ENCODE data around the gene TMCO5A. TPM values are rescaled to one million over a fixed set of nuclear protein-coding genes. Genes with fewer than 3 reads are reported as not detected.
A peak's percentile ranks its signal among the peaks of the same experiment; 100 is the strongest.

TMCO5A gene
- polyA plus RNA-seq, 2 of the 4 experiments (the other 2 are of a cell fraction), result not detected

- TF ChIP-seq ZC3H11A (IDR thresholded peaks at IDR 0.05) (no peak), ZFP36 (IDR thresholded peaks at IDR 0.05; ENCODE audit: borderline replicate concordance, partially characterized antibody) (no peak)
Observed at GRCh38 chr15:37981775-37982174, 47.3 kb downstream of the TMCO5A start (continued).

- TF ChIP-seq FOXS1 (CRISPR knock-in tag; IDR thresholded peaks at IDR 0.05) (no peak), KDM1A (IDR thresholded peaks at IDR 0.05; ENCODE audit: low read depth) (no peak), MYC (IDR thresholded peaks at IDR 0.05; ENCODE audit: borderline replicate concordance, low read length) (no peak)
- no peak for DNase-seq (ENCODE audit: low read depth in 1 of 2, low spot score in 1 of 2)
- Histone ChIP-seq H3K4me3 (no peak overlapping the region), H3K4me2 (no peak overlapping the region), H3K27ac (no peak overlapping the region), H3K4me1 (no peaks in the 10 kb centered on the region), H3K9me3 (no peaks in the 10 kb centered on the region)
- WGBS (ENCODE audit: missing lambda C conversion rate), result 41% methylated on average over 1 of the region's 1 CpG
- ChIA-PET POLR2A (no interaction called here), CTCF (interaction anchor here (0.6 to 4.7 kb wide), 2 partner anchors 11 to 1045 kb away, joined by 3 to 26 read pairs; no protein-coding TSS in a partner anchor)
- FAIRE-seq, result no peak
- no peak for ATAC-seq
Observed at GRCh38 chr15:37984368-37984767, 49.9 kb downstream of the TMCO5A start.

DNA sequence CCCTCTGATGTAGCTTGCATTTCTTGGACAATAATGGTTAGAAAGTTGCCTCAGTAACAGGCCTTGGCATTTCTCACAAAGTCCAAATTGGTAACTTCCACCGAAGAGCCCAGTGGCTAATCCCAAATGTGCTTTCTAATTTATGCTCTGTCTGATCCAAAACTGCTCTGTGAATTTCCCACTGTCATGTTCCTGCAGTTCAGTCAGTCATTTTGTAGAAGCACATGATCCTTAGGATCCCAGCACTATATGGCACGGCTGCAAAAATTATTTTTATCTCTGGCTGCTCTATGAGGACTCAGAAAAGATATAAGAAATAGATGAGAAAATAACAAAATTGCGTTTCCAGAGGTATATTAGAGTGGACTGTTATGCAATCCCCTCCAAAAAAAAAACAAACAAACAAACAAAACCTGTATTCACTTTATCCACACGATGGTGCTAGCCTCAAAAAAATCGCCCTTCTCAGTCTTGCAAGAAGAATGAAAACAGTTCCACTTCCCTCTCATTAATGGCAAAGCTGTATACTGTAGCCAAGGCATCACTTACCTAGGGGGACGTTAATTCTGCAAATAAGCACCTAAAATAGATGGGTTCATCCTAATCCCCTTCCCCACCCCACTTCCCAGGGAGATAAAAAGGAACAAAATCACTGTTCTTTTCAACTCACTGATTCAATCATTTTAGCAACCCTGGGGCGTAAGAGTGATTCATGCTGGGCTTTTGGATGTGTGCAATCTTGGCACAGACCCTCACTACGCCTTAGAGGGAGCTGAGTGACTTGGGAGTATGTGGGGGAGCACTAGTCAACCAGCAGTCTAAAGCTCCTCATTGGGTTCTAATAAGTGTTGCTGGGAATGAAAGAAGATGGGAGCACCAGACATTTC, 61.3 kb downstream of the TMCO5A start:
- FAIRE-seq (no peak), ATAC-seq (peak; percentile 79 to 80; a peak in 5 of 6 replicates), DNase-seq (ENCODE audit: low read depth in 1 of 2, low spot score in 1 of 2) (peak in 1 of 2 experiments; percentile 65)
- H3K27ac ChIP-seq, result no peak overlapping the region
- WGBS (ENCODE audit: missing lambda C conversion rate), result 2% methylated on average over 8 of the region's 8 CpGs
- POLR2A ChIA-PET, result no interaction called here
- H3K4me2 ChIP-seq, result no peak overlapping the region
- H3K4me1 ChIP-seq, result no peaks in the 10 kb centered on the region
- TF ChIP-seq RAD21 (conservative IDR thresholded peaks at IDR 0.05 in 1 of 2, IDR thresholded peaks at IDR 0.05 in 1 of 2) (peak; percentile 77 to 80), CHD4 (IDR thresholded peaks at IDR 0.05; ENCODE audit: borderline replicate concordance) (no peak), CEBPB (IDR thresholded peaks at IDR 0.05) (peak; percentile 66 to 77; a peak in 3 of 4 replicates), CTCF (IDR thresholded peaks at IDR 0.05) (peak; percentile 71), RNF2 (IDR thresholded peaks at IDR 0.05; ENCODE audit: borderline replicate concordance, low read depth) (no peak), MAZ (IDR thresholded peaks at IDR 0.05; ENCODE audit: borderline replicate concordance, low read depth, low read length) (no peak), BHLHE40 (IDR thresholded peaks at IDR 0.05; ENCODE audit: low read depth, low read length) (no peak), SMC3 (IDR thresholded peaks at IDR 0.05) (peak; percentile 68), FOSB (CRISPR knock-in tag; IDR thresholded peaks at IDR 0.05) (no peak)
- TF ChIP-seq, protein P1, sequence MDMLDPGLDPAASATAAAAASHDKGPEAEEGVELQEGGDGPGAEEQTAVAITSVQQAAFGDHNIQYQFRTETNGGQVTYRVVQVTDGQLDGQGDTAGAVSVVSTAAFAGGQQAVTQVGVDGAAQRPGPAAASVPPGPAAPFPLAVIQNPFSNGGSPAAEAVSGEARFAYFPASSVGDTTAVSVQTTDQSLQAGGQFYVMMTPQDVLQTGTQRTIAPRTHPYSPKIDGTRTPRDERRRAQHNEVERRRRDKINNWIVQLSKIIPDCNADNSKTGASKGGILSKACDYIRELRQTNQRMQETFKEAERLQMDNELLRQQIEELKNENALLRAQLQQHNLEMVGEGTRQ (IDR thresholded peaks at IDR 0.05), result no peak
- no peak overlapping the region for H3K4me3 ChIP-seq
- CTCF ChIA-PET, result interaction anchor here (0.5 to 4.5 kb wide), 44 partner anchors 9 to 1824 kb away, joined by 3 to 26 read pairs (median 4); no protein-coding TSS in a partner anchor
- H3K9me3 ChIP-seq, result no peaks in the 10 kb centered on the region

All from A549 (cell line).